GM23248 (cell line): ENCODE measurements around the gene MAP2.

ENCODE experiments used
- EZH2 ChIP-seq: fragments of 200-600 bp; sonication (generic); IDR thresholded peaks from 2 replicates; pipeline ENCODE4 v1.6.1; 2018; ENCODE audit warnings: antibody characterized with exemption, mild to moderate bottlenecking; ENCODE audit not compliant: insufficient read depth, poor library complexity, severe bottlenecking
- EZH2phosphoT487 ChIP-seq: fragments of 200-600 bp; sonication (generic); IDR thresholded peaks from 2 replicates; pipeline ENCODE4 v1.6.1; 2018; ENCODE audit warnings: antibody characterized with exemption, moderate library complexity, mild to moderate bottlenecking, low read depth; ENCODE audit not compliant: insufficient read depth

DNA sequence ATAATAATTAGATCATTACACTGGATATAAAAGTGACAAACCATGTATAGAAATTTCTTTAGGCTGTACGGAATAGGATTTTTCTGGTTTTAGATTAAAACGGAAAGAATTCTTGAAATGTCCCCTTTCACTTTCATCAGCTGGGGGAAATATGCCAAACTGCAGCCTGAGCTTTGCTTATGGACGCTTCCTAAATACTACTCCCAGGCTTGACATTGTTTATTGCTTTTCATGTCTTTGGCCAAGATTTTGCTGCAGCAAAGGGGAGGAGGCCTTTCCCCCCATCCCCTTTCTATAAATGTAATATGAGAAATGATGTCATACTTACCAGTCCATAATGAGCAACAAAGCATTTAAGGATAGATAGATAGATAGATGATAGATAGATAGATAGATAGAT, 158.4 kb downstream of the MAP2 start:
- TF ChIP-seq EZH2, result no peak
- no peak for TF ChIP-seq EZH2phosphoT487
